Fibroblast of the aortic adventitia (primary cell): ENCODE results near the gene BTAF1. TPM values are rescaled to one million over a fixed set of nuclear protein-coding genes. Genes with fewer than 3 reads are reported as not detected.
"Not testable (repeated sequence)": the region's sequence is repeated elsewhere in the genome, so short reads cannot be mapped to it uniquely, and the experiment has no call there.

ENCODE experiments used
- DNase-seq: peaks from one replicate; pipeline ENCODE4 v3.0.0-alpha.2; 2010; ENCODE audit warnings: low read depth
- H3K4me3 ChIP-seq: 2 replicates; pipeline ENCODE4 v1.5.1; 2011; ENCODE audit warnings: low read depth, mild to moderate bottlenecking, control low read depth, low read length, moderate library complexity
- CTCF ChIP-seq: IDR thresholded peaks from 2 replicates; pipeline ENCODE4 v1.5.1; 2011; ENCODE audit warnings: mild to moderate bottlenecking, low read length, control low read depth, inconsistent platforms; ENCODE audit not compliant: insufficient read depth
- total RNA-seq: library from RNA; depleted of rRNA; stranded (reverse); fragments of >200 nt; gene quantifications from 2 replicates; pipeline ENCODE4 v1.2.3, GENCODE V29; 2012; ENCODE audit warnings: low replicate concordance

Gene BTAF1
- total RNA-seq, 1 donor: 43.0 TPM

- no peak overlapping the region for H3K4me3 ChIP-seq
- TF ChIP-seq CTCF: no peak
- peak; percentile 3 for DNase-seq
Observed at GRCh38 chr10:92010047-92010735, 86.6 kb downstream of the BTAF1 start.

DNA sequence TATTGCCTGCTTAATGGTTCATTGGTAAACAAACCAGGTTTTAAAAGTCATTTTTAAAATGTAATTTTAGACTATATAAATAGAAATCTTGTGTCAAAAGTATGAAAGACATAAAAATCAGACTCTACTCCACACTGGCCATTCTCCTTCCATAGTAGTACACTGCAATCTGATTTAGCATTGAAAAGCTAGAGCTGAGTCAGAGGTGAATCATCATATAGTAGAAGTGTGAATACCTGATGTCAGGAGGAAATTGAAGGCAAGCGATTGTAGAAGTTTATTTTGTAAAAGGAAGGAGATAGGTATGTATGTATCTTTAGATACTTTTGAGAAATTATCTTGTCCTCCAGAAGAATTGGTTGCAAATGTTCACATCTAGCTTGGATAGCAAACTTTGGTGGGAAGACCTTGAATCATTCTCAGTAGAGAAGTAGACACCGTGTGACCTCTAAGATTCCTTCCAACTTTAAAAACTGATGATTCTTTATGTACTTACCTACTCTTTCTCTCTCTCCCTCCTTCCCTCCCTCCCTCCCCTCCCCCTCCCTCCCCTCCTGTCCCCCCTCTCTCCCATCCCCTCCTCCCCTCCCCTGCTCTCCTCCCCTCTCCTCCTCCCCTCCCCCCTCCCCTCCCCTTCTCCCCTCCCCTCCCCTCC is 88.1 kb downstream of the BTAF1 start:
- TF ChIP-seq CTCF: no peak
- no peak overlapping the region for H3K4me3 ChIP-seq
- DNase-seq: peak; percentile 50

DNA sequence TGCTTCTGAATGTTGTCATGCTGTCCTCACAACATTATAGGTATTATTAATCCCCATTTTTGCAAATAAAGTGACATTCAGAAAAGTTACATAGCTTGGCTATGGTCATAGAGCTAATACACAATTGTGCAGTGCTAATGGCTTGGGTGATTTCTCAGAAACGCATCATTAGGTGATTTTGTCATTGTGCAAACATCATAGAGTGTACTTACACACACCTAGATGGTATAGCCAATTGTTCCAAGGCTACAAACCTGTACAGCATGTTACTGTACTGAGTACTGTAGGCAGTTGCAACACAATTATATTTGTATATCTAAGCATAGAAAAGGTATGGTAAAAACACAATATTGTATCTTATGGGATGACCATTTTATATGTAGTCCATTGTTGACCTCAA is 91.0 kb downstream of the BTAF1 start:
- no peak overlapping the region for H3K4me3 ChIP-seq
- no peak for TF ChIP-seq CTCF
- DNase-seq: no peak

DNA sequence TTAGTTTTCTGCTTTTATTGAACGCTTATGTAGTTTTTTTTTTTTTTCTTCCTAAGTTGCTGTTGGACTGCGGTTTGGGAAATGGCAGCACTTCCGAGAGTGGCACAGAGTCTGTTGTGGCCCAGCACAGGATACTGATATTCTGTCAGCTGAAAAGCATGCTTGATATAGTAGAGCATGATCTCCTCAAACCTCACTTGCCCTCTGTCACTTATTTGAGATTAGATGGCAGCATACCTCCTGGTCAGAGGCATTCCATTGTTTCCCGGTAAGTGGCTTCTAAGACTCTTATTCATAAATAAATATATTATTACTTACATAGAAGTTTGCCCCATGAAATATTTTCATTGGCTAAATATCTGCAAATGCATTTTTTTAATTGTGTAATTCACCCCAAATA is 101.1 kb downstream of the BTAF1 start:
- no peak overlapping the region for H3K4me3 ChIP-seq
- TF ChIP-seq CTCF: no peak
- DNase-seq: peak; percentile 6

DNA sequence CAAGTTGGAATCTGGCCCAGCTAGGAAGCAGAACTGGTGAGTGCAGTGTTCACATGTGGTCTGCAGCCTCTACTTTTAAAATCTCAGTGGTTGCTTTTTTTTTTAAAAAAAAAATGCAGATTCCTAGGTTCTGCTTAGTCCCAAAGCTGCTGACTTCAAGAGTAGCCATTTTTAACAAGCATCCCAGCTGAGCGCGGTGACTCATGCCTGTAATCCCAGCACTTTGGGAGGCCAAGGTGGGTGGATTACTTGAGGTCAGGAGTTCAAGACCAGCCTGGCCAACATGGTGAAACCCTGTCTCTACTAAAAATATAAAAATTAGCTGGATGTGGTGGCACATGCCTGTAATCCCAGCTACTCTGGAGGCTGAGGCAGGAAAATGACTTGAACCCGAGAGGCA is 101.8 kb downstream of the BTAF1 start:
- not testable (repeated sequence) for DNase-seq, H3K4me3 ChIP-seq

DNA sequence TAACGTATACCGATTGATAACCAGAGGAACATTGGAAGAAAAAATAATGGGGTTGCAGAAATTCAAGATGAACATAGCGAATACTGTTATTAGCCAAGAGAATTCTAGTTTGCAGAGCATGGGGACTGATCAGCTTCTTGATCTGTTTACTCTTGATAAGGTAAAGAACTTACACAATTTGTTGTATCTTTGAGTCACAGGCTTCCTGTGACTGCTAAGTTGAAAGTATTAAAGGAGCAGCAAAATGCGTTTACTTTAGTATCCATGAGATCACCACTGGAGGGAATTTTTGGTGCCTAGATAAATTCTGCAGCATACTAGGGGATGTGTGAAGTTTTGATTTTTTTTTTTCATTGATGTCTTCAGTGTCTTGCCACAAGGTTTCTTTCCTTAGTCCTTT is 103.6 kb downstream of the BTAF1 start:
- no peak for DNase-seq
- no peak overlapping the region for H3K4me3 ChIP-seq
- TF ChIP-seq CTCF: no peak

DNA sequence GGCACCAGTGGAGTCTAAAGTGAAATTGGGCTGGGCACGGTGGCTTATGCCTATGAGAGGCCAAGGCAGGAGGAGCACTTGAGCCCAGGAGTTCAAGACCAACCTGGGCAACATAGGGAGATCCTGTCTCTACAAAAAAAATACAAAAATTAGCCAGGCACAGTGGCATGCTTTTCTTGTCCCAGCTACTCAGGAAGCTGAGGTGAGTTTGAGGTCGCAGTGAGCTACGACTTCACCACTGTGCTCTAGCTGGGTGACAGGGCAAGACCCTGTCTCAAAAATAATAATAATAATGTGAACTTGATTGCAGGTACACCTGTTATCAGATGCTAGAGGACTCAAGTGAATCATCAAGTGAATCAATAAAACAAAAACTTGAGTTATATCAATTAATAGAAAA is 108.0 kb downstream of the BTAF1 start:
- TF ChIP-seq CTCF: no peak
- H3K4me3 ChIP-seq: no peak overlapping the region
- DNase-seq: no peak

DNA sequence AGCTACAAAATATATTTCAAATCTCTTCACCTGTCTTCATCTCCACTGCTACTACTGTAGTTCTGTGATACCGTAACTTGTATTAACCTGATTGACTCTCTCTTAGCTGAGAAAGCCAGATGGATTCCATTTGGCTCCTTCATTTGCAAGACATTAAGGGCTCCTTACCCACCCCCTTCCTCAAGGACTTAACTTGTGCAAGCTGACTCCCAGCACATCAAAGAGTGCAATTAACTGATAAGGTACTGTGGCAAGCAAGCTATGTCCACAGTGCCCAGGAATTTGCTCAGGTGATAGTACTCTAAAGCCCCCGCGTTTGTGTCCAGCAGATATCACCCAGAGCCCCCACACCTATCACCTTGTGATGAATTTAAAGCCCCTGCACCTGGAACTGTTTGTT is 109.5 kb downstream of the BTAF1 start:
- not testable (repeated sequence) for DNase-seq, H3K4me3 ChIP-seq
